Measurements from ENCODE around the gene ODAD2.
A peak's percentile ranks its signal among the peaks of the same experiment; 100 is the strongest.
"Not testable (repeated sequence)": the region's sequence is repeated elsewhere in the genome, so short reads cannot be mapped to it uniquely, and the experiment has no call there.

Gene ODAD2

DNA sequence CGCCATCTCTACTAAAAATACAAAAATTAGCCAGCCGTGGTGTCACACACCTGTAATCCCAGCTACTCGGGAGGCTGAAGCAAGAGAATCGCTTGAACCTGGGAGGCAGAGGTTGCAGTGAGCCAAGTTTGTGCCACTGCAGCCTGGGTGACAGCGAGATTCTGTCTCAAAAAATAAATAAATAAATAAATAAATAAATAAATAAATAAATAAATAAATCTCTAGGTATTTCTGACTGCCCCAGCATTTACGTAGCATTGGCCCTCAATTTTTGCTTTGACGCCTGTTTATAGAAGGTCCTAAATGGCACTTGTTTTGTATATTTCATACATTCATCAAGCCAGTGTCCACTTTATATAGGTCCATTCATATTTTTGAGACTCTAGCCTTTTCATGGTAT lies 28.9 kb downstream of the ODAD2 start:
- not testable (repeated sequence) for FAIRE-seq; DNase-seq (ENCODE audit: insufficient read length, low spot score)

- FAIRE-seq, result no peak
- no peak for DNase-seq (ENCODE audit: insufficient read length, low spot score)
Measured at GRCh38 chr10:27959093-27959715, 39.7 kb downstream of the ODAD2 start.

GRCh38 chr10:27958383-27958782 lies 40.5 kb downstream of the ODAD2 start:
- FAIRE-seq, result peak; percentile 95
- not testable (repeated sequence) for DNase-seq (ENCODE audit: insufficient read length, low spot score)

- FAIRE-seq (no peak), DNase-seq (ENCODE audit: insufficient read length, low spot score) (no peak)
Measured at GRCh38 chr10:27950242-27950564, 48.7 kb downstream of the ODAD2 start.

DNA sequence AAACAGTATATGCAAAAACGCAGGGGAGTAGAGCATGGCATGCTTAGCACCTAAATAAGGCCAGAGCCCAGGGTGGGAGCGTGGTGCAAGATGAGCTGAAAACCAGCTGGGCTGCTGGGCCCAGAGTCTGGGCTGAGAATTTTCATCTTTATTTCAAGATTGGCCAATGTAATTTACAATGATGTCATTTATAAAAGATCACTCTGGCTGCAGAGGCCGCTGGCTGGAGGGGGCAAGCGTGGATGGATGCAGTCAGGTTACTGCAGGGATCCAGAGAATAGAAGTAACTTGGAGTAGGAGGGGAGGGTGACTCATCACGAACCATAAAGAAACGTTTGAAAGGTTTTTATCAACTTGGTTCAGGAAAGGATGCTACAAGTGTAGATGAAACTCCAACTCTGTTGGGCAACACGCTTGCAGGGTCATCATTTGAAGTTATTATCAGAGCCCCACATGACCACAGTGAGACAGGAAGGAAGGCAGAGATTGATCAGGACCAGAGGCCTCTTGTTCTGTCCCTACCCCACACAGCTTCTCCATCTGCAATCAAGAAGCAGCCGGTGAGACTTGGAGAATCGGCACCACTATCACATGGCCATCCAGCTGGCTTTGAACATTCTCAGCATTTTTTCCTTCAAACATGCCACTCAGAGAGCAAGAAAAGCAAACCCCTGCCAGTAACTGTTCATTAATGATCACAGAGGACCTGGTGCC lies 49.2 kb downstream of the ODAD2 start:
- DNase-seq (ENCODE audit: insufficient read length, low spot score) (no peak), FAIRE-seq (no peak)

GRCh38 chr10:27948186-27948585 lies 50.7 kb downstream of the ODAD2 start:
- DNase-seq (ENCODE audit: insufficient read length, low spot score) (no peak), FAIRE-seq (no peak)

GRCh38 chr10:27947540-27947939 lies 51.3 kb downstream of the ODAD2 start:
- FAIRE-seq, result no peak
- no peak for DNase-seq (ENCODE audit: insufficient read length, low spot score)

DNA sequence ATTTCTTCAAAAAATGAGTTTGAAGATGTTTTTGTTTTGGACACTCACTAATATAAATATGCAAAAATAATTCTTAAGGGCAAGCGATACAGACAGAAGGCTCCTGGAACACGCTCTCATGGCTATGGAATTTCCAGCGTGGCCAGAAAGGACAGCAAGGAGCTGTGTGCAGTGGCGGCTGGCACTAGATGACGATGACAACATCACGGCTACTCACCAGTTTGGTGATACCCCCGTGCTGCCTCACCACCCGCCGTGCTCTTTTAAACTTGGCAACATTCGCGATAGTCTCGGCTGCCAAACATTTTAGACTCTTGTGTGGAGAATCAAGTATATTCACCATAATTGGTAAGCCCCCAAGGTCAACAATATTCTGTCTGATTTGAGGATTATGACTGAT lies 54.9 kb downstream of the ODAD2 start:
- DNase-seq (ENCODE audit: insufficient read length, low spot score), result no peak
- no peak for FAIRE-seq

DNA sequence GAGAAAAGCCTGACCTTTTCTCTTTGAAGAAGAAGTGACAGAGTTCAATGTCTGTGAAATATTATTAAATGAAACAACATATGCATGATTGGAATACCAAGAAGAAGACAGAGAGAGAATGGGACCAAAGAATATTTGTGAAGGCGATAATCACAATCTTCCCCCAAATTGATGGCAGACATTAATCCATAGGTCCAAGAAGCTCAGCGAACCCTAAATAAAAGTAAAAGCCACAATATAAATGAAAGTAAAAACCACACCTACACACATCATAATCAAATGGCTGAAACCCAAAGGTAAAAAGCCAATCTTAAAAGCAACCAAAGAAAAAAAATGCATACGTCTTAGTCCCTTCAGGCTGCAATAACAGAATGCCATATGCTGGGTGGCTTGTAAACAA lies 84.0 kb downstream of the ODAD2 start:
- no peak for FAIRE-seq
- no peak for DNase-seq (ENCODE audit: insufficient read length, low spot score)

DNA sequence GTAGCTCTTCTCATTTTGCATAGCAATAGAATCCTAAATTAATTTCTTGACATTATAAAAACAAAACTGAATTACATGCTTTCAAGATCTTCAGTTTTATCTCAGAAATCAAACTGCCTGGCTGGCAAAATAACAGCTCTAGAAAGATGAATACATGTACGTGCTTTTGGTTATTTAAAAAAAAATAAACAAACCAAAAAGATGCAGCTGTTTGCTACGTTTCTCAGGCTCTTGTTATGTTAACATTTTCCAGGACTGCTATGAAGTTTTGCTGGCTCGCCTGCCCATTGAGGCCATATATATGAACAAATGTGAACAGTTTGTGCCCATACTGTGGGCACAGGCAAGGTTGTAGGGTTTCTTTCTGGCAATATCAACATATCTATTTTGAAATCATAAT lies 86.6 kb downstream of the ODAD2 start:
- FAIRE-seq (no peak), DNase-seq (ENCODE audit: insufficient read length, low spot score) (no peak)

- DNase-seq (ENCODE audit: insufficient read length, low spot score) (no peak), FAIRE-seq (no peak)
Measured at GRCh38 chr10:27911539-27911938, 87.3 kb downstream of the ODAD2 start.

DNA sequence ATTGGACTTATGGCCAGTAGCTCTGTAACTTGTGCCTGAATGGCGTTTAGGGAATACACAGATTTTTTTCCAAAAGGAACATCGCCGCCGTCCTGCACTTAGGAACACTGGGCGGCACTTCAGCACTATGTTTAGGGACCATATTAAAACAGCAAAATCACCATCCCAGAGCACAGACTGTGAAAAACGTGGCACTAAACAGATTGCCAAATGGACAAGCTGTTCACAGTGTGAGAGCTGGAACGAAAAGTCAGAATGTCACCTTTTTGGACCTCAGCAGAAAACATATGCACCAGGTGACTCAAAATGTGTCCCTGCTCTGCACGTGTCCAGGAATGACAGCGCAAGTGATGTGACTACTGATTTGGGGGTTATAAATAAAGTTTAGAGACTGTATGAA lies 87.9 kb downstream of the ODAD2 start:
- DNase-seq (ENCODE audit: insufficient read length, low spot score), result no peak
- FAIRE-seq, result no peak

- FAIRE-seq (no peak), DNase-seq (ENCODE audit: insufficient read length, low spot score) (no peak)
Measured at GRCh38 chr10:27908231-27908630, 90.6 kb downstream of the ODAD2 start.

DNA sequence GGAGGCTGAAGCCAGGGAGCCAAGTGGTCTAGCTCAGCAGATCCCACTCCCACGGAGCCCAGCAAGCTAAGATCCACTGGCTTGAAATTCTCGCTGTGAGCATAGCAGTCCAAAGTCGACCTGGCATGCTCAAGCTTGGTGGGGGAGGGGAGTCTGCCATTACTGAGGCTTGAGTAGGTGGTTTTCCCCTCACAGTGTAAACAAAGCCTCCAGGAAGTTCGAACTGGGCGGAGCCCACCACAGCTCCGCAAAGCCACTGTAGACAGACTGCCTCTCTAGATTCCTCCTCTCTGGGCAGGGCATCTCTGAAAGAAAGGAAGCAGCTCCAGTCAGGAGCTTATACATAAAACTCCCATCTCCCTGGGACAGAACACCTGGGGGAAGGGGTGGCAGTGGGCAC lies 99.4 kb downstream of the ODAD2 start:
- FAIRE-seq, result not testable (repeated sequence)

GRCh38 chr10:27899058-27899457 lies 99.8 kb downstream of the ODAD2 start:
- FAIRE-seq, result no peak
- no peak for DNase-seq (ENCODE audit: insufficient read length, low spot score)

More for the DNA sequence above, 99.4 kb downstream of the ODAD2 start:
- DNase-seq (ENCODE audit: insufficient read length, low spot score), result not testable (repeated sequence)

DNA sequence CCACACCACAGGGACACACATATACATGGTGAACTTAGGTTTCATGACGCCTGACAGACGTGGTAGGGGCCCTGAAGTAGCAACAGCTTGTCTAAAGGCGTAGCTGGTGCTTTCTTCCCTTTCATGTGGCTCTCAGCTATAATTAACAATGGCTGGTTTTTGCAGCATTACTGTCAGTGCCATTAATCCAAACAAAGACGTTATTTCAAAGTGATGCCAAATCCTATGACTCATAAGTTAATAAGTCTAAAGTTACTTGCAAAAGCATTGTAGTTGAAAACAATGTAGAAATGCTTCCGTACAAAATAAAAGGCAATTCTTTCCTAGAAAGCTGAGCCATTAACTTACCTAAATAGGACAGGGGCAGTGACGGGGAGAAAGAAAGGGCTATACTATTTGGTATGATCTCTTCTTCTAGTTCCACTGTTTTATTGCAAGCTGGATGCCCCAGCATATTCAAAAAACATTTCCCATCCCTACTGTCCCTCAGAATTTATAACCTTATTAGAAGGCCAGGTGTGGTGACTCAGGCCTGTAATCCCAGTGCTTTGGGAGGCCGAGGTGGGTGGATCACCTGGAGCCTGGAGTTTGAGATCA lies 105.4 kb downstream of the ODAD2 start:
- FAIRE-seq (no peak), DNase-seq (ENCODE audit: insufficient read length, low spot score) (no peak)

GRCh38 chr10:27890971-27891370 lies 107.9 kb downstream of the ODAD2 start:
- DNase-seq (ENCODE audit: insufficient read length, low spot score) (no peak), FAIRE-seq (no peak)

- FAIRE-seq, result no peak
Measured at GRCh38 chr10:27889518-27889917, 109.4 kb downstream of the ODAD2 start.

GRCh38 chr10:27884185-27884641 lies 114.7 kb downstream of the ODAD2 start:
- DNase-seq (ENCODE audit: insufficient read length, low spot score), result no peak

More at GRCh38 chr10:27889518-27889917, 109.4 kb downstream of the ODAD2 start:
- no peak for DNase-seq (ENCODE audit: insufficient read length, low spot score)

GRCh38 chr10:27878281-27878680 lies 120.6 kb downstream of the ODAD2 start:
- no peak for DNase-seq (ENCODE audit: insufficient read length, low spot score)
- no peak for FAIRE-seq

More at GRCh38 chr10:27884185-27884641, 114.7 kb downstream of the ODAD2 start:
- FAIRE-seq, result no peak

DNA sequence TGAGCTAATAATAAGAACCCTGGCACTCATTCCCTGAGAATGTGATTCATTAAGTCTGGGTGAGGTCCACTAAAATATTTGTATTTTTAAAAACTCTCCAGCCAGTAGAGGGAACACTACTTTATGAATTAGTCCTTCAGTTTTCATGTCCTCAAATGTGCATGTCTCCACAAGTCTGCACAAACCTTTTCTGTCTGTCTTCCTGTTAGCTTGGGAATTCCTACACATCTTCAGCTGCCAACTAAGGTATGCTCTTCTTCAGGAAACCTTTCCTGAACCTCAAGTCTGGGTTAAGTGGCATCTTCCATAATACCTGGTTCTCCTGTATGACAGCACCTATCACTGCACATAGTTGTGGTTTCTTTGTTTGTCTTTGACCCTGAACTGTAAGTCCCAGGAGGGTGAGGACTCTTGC lies 133.7 kb downstream of the ODAD2 start:
- DNase-seq (ENCODE audit: insufficient read length, low spot score), result no peak
- no peak for FAIRE-seq

GRCh38 chr10:27861781-27862180 lies 137.1 kb downstream of the ODAD2 start:
- no peak for DNase-seq (ENCODE audit: insufficient read length, low spot score)
- FAIRE-seq, result no peak

Measured in GM19239 (cell line).